Glutamatergic neuron (in vitro differentiated cells): Measurements from ENCODE around the gene VAC14. TPM values are rescaled to one million over a fixed set of nuclear protein-coding genes. Genes with fewer than 3 reads are reported as not detected.
A peak's percentile ranks its signal among the peaks of the same experiment; 100 is the strongest.

Source experiments
- DNase-seq: peaks from one replicate; pipeline ENCODE4 v3.0.0; 2022
- H3K27ac Mint-ChIP-seq: one replicate; pipeline ENCODE4 v1.8.0; 2020; ENCODE audit warnings: mild to moderate bottlenecking, mixed read lengths, inconsistent platforms; ENCODE audit not compliant: unreplicated experiment
- H3K27me3 Mint-ChIP-seq: one replicate; pipeline ENCODE4 v1.8.0; 2020; ENCODE audit warnings: mild to moderate bottlenecking, moderate library complexity, mixed read lengths, inconsistent platforms; ENCODE audit not compliant: unreplicated experiment
- H3K36me3 Mint-ChIP-seq: one replicate; pipeline ENCODE4 v1.8.0; 2020; ENCODE audit warnings: mild to moderate bottlenecking, mixed read lengths, inconsistent platforms; ENCODE audit not compliant: unreplicated experiment
- H3K4me1 Mint-ChIP-seq: one replicate; pipeline ENCODE4 v1.8.0; 2020; ENCODE audit warnings: mild to moderate bottlenecking, low read depth, mixed read lengths, inconsistent platforms; ENCODE audit not compliant: unreplicated experiment
- H3K4me3 Mint-ChIP-seq: one replicate; pipeline ENCODE4 v1.8.0; 2020; ENCODE audit warnings: mild to moderate bottlenecking, mixed read lengths, inconsistent platforms; ENCODE audit not compliant: unreplicated experiment
- H3K9me3 Mint-ChIP-seq: one replicate; pipeline ENCODE4 v1.8.0; 2020; ENCODE audit warnings: mild to moderate bottlenecking, moderate library complexity, mixed read lengths, inconsistent platforms; ENCODE audit not compliant: unreplicated experiment
- total RNA-seq: library from RNA; stranded (reverse); fragmentation: NEBNext Ultra II Directional; extraction: Animal tissue kit (Norgen Biotek cat#: 25700); gene quantifications from one replicate; pipeline ENCODE4 v1.2.1, GENCODE V29; 2021; ENCODE audit not compliant: unreplicated experiment
- TF ChIP-seq, protein P1 (sequence below): fragments of 200-600 bp; sonication (generic); IDR thresholded peaks from one replicate; pipeline ENCODE4 v1.5.0; 2021; ENCODE audit not compliant: partially characterized antibody, unreplicated experiment

Gene VAC14
- total RNA-seq, 1 donor from 2014 or later = 50.2 TPM

DNA sequence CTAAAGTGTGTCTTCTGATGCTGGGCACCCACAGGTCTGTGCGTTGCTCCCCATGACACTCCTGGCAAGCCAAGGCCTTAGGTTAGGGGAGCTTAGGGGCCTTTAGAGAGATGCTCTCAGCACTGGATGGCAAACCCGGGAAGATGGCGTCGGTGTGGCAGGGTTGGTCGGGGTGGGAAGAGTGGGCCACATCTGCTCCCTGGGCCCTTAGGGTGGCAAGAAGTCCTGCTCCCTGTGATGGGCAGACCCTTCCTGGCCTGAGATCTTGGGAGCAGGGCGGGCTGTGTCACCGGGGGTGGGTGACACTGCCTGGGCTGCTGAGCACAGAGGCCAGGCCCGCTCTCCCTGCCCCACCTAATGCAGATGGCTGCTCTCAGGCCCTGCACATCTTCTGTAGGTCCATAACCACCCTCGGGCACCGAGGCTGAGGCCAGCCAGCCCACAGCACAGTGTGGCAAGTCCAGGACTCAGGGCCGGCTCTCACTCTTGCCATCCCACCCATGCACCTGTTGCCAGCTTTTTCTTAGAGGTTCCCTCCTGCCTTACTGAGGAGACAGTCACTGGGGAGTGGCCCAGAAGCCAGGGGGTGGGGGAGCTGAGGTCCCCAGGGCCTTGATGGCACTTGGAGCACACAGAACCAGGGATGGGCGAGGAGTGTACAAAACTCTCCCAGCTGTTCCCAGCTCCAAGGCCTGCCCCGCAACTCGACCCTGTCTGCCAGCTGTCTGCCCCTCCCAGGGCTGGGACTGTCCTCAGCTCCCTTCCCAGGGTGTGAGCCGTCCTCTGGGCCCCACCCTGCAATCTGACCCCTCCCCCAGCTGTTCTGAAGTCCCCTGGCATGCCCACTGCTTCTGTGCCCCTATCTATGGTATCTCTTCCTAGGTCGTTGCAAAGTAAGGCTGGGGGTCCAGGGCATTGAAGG, 110.7 kb downstream of the VAC14 start:
- Mint-ChIP-seq H3K4me3 (no peak overlapping the region), H3K4me1 (peaks cover 21% of the 10 kb centered on the region), H3K9me3 (peaks cover 3% of the 10 kb centered on the region), H3K27ac (no peak overlapping the region), H3K36me3 (no peaks in the 10 kb centered on the region), H3K27me3 (peaks cover 9% of the 10 kb centered on the region)
- DNase-seq = peak; percentile 12
- TF ChIP-seq, protein P1, sequence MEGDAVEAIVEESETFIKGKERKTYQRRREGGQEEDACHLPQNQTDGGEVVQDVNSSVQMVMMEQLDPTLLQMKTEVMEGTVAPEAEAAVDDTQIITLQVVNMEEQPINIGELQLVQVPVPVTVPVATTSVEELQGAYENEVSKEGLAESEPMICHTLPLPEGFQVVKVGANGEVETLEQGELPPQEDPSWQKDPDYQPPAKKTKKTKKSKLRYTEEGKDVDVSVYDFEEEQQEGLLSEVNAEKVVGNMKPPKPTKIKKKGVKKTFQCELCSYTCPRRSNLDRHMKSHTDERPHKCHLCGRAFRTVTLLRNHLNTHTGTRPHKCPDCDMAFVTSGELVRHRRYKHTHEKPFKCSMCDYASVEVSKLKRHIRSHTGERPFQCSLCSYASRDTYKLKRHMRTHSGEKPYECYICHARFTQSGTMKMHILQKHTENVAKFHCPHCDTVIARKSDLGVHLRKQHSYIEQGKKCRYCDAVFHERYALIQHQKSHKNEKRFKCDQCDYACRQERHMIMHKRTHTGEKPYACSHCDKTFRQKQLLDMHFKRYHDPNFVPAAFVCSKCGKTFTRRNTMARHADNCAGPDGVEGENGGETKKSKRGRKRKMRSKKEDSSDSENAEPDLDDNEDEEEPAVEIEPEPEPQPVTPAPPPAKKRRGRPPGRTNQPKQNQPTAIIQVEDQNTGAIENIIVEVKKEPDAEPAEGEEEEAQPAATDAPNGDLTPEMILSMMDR = no peak

DNA sequence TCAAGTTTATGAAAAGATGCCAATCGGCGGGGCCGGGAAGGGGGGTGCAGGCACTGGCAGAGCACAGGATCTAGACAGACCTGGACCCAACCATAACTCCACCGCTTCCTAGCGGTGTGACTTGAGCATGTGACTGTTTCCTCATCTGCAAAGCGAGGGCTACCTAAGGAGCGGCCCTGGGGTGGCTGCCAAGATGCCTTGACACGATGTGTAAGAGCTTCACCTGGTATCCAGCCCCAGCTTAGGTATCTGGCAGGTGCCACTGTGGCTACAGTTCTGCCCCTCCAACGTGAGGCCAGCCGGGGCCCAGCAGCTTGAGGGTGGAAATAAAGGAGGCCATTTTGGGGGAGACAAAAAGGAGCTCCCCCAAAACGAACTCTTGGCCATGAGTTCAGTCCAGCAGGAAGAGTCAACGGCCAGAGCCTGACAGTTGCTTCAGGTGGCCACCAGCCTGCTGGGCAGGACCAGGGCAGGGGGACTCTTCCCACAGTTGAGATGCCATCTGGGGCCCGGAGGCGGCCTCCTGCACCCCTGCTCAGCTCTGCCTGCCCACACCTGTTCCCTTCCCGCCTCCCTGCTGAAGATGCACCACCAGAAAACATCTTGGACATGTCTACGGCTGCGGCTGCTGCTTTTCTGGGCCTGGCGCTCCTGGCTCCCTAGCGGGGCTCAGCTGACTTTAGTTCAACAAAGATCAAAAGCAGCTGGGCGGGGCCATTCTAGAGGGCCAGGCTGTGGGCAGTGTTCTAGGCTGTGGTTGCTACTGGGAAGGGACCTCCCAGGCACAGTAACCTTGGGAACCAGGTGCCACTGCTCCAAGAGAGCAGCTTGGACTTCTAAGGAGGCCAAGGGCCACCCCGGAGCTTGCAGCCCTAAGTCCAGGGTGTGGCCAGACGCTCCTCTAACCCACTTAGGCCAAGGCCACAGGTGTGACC, 111.7 kb downstream of the VAC14 start:
- Mint-ChIP-seq H3K36me3 (no peaks in the 10 kb centered on the region), H3K4me1 (peaks cover 21% of the 10 kb centered on the region), H3K27ac (no peak overlapping the region)

DNA sequence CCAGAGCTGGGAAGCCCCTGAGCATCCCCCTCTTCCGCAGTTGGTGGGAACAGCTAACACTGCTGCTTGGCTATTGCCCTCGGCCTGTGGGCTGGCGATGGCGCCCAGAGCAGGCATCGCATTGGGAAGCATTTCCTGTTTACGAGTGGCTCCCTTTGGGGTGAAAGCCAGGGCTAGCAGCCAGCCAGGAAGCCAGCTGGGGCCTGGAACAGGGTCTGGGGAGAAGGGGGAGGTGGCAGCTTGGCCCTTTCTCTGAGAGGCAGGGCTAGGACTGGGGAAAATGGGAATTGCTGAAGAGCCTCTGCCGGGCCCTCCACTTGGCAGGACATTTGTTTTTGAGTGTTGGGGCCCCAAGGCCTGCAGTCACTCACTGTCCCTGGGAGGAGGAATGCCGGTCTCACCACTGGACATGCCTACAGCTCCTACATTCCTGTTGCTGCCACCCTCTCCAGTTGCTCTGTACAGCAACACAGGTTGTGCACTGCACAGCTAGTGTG, 112.7 kb downstream of the VAC14 start:
- peak; percentile 14 for DNase-seq
- Mint-ChIP-seq H3K4me1 (peaks cover 21% of the 10 kb centered on the region), H3K36me3 (no peaks in the 10 kb centered on the region), H3K4me3 (no peak overlapping the region), H3K27me3 (peaks cover 9% of the 10 kb centered on the region), H3K9me3 (peaks cover 6% of the 10 kb centered on the region), H3K27ac (peak overlapping the region; percentile 39)
- TF ChIP-seq, protein P1 = no peak

More for the DNA sequence above, 111.7 kb downstream of the VAC14 start:
- DNase-seq = peak; percentile 10
- TF ChIP-seq, protein P1 = no peak
- H3K4me3 Mint-ChIP-seq = no peak overlapping the region
- H3K9me3 Mint-ChIP-seq = peaks cover 3% of the 10 kb centered on the region
- peaks cover 9% of the 10 kb centered on the region for H3K27me3 Mint-ChIP-seq

DNA sequence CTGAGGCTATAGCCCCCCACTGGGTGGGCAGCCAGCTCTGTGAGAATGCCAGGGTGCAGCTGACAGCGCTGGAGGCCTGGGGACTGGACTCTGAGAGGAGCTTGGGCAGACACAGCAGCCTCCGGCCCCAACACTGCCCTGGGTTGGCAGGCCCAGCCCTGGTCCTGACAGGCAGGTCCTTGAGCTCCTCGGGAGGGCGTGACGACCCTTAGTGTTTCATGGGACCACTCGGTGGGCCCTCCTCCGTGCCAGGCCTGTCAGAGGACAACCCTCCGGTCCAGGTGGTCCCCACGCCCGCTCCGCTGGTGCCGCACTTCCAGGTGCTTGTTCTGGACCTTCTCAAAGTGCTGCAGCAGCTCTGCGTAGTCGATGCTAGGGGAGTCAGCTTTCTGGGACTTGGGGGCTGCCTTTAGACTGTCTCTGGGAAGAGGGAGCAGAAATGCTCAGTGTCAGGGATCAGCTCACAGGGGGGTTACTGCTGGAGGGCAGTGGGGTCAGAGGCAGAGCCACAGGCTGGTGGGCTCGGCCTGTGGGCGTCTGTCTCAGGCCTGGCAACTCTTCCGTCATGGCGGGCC, 113.2 kb downstream of the VAC14 start:
- Mint-ChIP-seq H3K27me3 (peaks cover 8% of the 10 kb centered on the region), H3K4me1 (peaks cover 19% of the 10 kb centered on the region), H3K9me3 (peaks cover 6% of the 10 kb centered on the region), H3K27ac (peak overlapping the region; percentile 75), H3K36me3 (no peaks in the 10 kb centered on the region), H3K4me3 (peak overlapping the region; percentile 78)
- DNase-seq = peak; percentile 24
- TF ChIP-seq, protein P1 = no peak
